ENCODE data around the gene FHL1. TPM values are rescaled to one million over a fixed set of nuclear protein-coding genes. Genes with fewer than 3 reads are reported as not detected.

The FHL1 gene
- total RNA-seq, 1 donor from 2014 or later, result 10.6 TPM

- ATAC-seq (no peak), DNase-seq (ENCODE audit: low spot score) (no peak)
Observed at GRCh38 chrX:136183917-136184316, 36.6 kb downstream of the FHL1 start.

GRCh38 chrX:136185401-136186022, 38.2 kb downstream of the FHL1 start:
- peak; percentile 51 for ATAC-seq
- DNase-seq (ENCODE audit: low spot score), result no peak

GRCh38 chrX:136186023-136186413, 38.7 kb downstream of the FHL1 start:
- DNase-seq (ENCODE audit: low spot score) (no peak), ATAC-seq (peak; percentile 40)

GRCh38 chrX:136189222-136189621, 41.9 kb downstream of the FHL1 start:
- DNase-seq (ENCODE audit: low spot score), result peak; percentile 75

GRCh38 chrX:136190038-136190713, 42.8 kb downstream of the FHL1 start:
- ATAC-seq, result no peak
- no peak for DNase-seq (ENCODE audit: low spot score)

More at GRCh38 chrX:136189222-136189621, 41.9 kb downstream of the FHL1 start:
- ATAC-seq, result peak; percentile 88

GRCh38 chrX:136191171-136191570, 43.8 kb downstream of the FHL1 start:
- ATAC-seq (peak; percentile 67), DNase-seq (ENCODE audit: low spot score) (peak; percentile 46)

- no peak for ATAC-seq
- DNase-seq (ENCODE audit: low spot score), result no peak
Observed at GRCh38 chrX:136192135-136192534, 44.8 kb downstream of the FHL1 start.

- no peak for DNase-seq (ENCODE audit: low spot score)
- ATAC-seq, result peak; percentile 45
Observed at GRCh38 chrX:136192839-136193414, 45.6 kb downstream of the FHL1 start.

- DNase-seq (ENCODE audit: low spot score) (no peak), ATAC-seq (no peak)
Observed at GRCh38 chrX:136193771-136194170, 46.4 kb downstream of the FHL1 start.

- ATAC-seq (no peak), DNase-seq (ENCODE audit: low spot score) (no peak)
Observed at GRCh38 chrX:136194536-136194935, 47.2 kb downstream of the FHL1 start.

- no peak for DNase-seq (ENCODE audit: low spot score)
- ATAC-seq, result no peak
Observed at GRCh38 chrX:136195247-136195646, 47.9 kb downstream of the FHL1 start.

GRCh38 chrX:136196691-136197155, 49.4 kb downstream of the FHL1 start:
- no peak for DNase-seq (ENCODE audit: low spot score)
- ATAC-seq, result no peak

GRCh38 chrX:136198010-136198409, 50.7 kb downstream of the FHL1 start:
- ATAC-seq, result no peak

GRCh38 chrX:136198678-136199243, 51.4 kb downstream of the FHL1 start:
- DNase-seq (ENCODE audit: low spot score), result no peak
- no peak for ATAC-seq

More at GRCh38 chrX:136198010-136198409, 50.7 kb downstream of the FHL1 start:
- no peak for DNase-seq (ENCODE audit: low spot score)

GRCh38 chrX:136199365-136199764, 52.0 kb downstream of the FHL1 start:
- ATAC-seq (no peak), DNase-seq (ENCODE audit: low spot score) (no peak)

- DNase-seq (ENCODE audit: low spot score) (no peak), ATAC-seq (peak; percentile 87)
Observed at GRCh38 chrX:136200466-136200865, 53.1 kb downstream of the FHL1 start.

GRCh38 chrX:136201601-136202000, 54.3 kb downstream of the FHL1 start:
- no peak for ATAC-seq
- no peak for DNase-seq (ENCODE audit: low spot score)

GRCh38 chrX:136202889-136203288, 55.6 kb downstream of the FHL1 start:
- DNase-seq (ENCODE audit: low spot score), result no peak
- ATAC-seq, result no peak

- ATAC-seq (no peak), DNase-seq (ENCODE audit: low spot score) (no peak)
Observed at GRCh38 chrX:136203438-136203837, 56.1 kb downstream of the FHL1 start.

GRCh38 chrX:136203951-136204350, 56.6 kb downstream of the FHL1 start:
- DNase-seq (ENCODE audit: low spot score), result no peak
- no peak for ATAC-seq

GRCh38 chrX:136204571-136204970, 57.2 kb downstream of the FHL1 start:
- ATAC-seq (no peak), DNase-seq (ENCODE audit: low spot score) (no peak)

GRCh38 chrX:136205882-136206380, 58.6 kb downstream of the FHL1 start:
- ATAC-seq, result no peak
- DNase-seq (ENCODE audit: low spot score), result no peak

All from left lobe of liver (tissue), 2 donors.